HG03442 (cell line): Measurements from ENCODE around the gene RTP5.
A peak's percentile ranks its signal among the peaks of the same experiment; 100 is the strongest.
"Not testable (repeated sequence)": the region's sequence is repeated elsewhere in the genome, so short reads cannot be mapped to it uniquely, and the experiment has no call there.

Source experiments
- ATAC-seq: cut with Tn5 transposase; IDR thresholded peaks from one replicate; pipeline ENCODE4 v1.9.1; 2021; ENCODE audit warnings: mild to moderate bottlenecking, moderate library complexity; ENCODE audit not compliant: unreplicated experiment

Gene RTP5

DNA sequence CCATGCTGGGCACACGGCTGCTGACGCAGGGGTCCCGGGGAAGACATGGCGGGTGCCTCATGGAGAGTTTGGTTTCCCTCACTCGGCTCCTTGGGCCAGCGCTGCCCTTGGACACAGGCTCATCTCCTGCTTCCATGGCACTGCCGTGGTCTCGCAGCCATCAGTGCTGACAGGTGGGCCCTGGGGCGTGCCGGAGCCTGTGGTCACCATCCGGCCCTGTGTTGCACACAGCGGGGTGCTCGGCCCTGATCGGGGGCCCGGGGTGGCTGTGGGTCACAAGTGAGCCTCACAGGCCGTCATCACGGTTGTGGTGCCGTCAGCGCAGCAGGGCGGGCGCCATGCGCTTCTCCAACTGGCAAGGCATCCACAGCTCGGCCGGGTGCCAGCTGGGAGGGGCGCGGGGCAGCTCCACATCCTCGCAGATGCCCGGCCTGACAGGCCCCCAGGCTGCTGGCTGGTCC is 582 bp downstream of the RTP5 start:
- no peak for ATAC-seq

DNA sequence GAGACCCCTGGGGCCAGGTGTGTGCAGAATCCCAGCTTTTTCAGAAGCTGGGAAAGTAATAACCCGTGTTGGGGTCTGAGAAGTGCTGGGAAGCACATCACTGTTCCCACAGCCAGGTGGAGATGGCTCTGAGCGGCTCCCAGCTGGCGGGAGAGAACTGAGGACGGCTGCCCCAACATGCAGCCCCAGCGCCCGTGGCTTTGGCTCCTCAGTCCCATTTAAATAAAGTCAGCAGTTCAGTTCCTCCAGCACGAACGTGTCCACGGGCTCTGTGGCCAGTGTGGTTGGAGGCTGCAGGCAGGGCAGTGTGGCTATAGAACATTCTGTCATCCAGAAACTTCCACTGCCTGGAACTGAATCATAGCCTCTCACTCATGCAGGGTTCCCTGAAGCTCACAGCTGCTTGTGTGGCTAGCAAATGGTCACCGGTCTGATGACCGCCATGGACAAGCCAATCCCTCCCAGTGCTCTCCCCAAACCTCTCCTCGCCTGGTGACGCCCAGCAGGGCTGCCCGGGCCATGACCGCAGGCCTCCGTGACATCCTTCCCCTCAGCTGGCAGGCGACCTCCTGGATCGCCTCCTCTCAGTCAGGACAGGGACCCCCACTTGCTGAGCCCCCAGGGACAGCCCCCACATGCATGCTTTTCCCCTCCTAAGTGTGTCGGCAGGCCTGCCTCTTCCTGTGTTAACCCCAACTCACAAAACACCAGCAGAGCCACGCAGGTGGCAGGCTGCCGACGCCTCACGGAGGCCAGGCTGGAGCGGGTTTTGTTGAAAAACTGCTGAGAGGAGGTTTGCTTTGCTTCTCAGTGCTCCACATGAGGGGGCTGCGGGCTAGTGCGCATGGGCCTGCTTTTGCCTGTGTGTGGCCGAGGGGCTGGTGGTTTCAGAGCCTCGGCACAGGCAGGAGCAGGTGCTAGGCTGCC is 1.3 kb downstream of the RTP5 start:
- ATAC-seq, result no peak

DNA sequence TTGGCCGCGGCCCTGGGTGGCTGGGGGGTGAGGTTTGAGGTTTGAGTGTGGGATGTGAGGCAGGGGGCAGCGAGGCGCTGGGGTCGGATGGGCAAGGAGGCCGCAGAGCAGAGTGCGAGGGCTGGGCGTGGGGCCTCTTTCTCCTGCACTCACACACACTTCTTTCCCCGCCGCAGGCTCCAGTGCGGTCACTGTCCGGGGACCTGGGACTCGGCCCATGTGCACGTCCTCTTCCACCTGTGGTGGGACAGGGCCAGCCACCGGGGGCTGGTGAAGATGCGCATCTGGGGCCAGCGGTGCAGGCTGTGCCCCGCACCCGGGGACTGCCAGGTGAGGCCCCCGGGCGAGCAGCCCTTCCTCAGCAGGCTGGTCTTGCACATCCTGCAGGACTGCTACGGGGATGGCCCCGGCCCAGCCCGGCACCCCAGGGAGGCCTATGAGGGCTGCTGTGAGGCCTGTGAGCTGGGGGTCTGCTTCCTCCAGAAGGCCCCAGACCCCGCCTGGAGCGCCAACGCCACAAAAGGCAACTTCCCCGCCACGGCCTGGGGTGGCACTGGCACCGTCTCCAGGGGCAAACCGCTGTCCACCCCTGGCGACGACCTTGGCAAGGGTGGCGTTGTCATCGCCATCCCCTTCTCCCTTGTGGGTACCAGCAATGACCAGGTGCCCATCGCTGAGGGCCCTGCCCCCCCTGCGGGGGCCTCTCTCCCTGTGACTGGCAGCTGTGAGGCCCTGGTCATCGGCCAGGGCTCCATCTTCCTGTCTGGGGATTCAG is 2.2 kb downstream of the RTP5 start:
- ATAC-seq, result no peak

DNA sequence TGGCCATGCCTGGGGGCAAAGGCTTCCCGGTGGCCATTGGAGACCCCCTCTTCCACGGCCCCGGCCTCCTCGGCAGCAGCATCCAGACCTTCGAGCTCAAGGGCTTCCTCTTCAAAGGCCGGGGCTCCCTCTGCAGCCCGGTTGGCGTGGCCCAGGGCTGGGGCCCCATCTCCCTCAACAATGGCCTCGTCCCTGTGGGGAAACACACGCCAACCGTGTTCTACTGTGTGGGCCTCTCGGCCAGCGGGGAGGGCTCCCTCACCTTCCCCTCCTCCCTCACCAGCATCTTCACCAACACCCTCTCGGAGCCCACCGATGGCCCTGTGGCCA is 2.7 kb downstream of the RTP5 start:
- ATAC-seq, result no peak

DNA sequence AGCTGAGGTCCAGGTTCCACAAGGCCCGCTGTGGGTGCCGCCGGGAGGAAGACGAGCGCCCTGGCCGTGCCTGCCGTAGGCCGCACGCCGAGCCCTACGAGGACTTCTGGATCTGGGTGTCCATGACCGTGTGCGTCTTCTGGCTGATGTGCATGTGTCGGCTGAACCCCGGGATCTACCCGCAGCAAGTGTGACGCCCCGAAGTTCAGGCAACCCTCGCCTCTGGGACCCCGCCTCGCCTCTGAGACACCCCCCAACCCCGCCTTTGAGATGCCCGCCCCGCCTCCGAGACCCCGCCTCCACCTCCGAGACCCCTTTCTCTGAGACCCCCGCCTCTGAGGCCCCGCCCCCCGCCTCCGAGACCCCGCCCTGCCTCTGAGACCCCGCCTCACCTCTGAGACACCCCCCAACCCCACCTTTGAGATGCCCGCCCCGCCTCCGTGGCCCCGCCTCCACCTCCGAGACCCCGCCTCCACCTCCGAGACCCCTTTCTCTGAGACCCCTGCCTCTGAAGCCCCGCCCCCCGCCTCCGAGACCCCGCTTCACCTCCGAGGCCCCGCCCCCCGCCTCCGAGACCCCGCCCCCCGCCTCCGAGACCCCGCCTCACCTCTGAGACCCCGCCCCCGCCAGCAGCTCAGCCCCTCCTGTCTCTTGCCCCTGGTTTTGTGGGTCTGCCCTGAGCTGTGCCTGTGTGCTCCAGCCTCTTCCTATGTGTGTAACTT is 3.7 kb downstream of the RTP5 start:
- ATAC-seq, result no peak

DNA sequence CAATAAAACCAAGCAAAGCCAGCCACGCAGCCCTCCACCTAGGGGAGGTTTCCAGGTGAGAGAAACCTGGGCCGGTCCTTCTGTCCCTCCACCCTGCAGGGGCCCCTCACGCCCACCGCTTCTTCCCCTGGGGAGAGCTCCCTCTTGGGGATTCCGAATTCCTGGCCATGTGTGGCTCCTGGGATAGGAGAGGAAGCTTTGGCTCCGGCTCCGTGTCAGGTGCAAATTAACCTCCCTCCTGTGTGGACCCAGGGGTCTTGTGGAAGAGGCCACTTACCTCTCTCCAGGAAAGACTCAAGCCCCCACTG is 4.2 kb downstream of the RTP5 start:
- ATAC-seq, result no peak

DNA sequence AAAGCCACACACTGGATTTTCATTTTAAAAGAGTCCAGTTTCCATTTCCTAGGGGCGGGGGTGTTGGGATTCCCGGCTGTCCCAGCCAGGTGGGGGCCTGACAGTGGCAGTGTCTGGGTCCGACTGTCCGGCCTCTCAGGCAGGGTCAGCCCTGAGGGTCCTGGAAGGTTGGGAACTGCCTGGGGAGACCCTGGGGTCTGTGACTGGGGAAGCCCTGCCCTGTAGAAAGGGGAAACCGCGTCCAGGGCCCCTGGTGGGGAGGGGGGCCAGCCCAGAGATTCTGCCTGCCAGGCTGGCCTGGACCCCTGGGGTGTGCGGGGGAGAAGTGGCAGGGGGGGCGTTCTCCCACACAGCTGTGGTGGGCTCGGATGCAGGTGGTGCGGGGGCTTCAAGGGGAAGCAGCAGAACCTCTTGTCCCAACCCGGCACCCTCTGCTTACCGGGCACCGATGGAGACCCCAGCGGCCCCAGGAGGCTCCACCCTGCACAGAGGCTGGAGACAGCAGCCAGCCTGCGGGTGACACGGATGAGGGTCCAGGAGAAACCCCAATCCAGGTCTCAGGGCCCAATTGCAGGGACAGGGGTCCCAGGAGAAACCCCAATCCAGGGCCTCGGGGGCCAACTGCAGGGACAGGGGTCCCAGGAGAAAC is 4.9 kb downstream of the RTP5 start:
- no peak for ATAC-seq

DNA sequence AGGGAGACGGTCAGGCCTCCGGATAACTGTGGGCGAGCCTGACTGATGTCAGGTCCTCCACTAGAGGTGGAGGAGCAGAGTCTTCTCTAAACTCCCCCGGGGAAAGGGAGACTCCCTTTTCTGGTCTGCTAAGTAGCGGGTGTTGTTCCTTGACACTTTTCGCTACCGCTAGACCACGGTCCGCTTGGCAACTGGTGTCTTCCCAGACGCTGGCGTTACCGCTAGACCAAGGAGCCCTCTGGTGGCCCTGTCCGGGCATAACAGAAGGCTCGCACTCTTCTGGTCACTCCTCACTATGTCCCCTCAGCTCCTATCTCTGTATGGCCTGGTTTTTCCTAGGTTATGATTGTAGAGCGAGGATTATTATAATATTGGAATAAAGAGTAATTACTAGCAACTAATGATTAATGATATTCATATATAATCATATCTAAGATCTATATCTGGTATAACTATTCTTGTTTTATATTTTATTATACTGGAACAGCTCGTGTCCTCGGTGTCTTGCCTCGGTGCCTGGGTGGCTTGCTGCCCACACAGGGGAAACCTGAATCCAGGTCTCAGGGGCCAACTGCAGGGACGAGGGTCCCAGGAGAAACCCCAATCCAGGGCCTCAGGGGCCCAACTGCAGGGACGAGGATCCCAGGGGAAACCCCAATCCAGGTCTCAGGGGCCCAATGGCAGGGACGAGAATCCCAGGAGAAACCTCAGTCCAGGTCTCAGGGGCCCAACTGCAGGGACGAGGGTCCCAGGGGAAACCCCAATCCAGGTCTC is 6.4 kb downstream of the RTP5 start:
- not testable (repeated sequence) for ATAC-seq

DNA sequence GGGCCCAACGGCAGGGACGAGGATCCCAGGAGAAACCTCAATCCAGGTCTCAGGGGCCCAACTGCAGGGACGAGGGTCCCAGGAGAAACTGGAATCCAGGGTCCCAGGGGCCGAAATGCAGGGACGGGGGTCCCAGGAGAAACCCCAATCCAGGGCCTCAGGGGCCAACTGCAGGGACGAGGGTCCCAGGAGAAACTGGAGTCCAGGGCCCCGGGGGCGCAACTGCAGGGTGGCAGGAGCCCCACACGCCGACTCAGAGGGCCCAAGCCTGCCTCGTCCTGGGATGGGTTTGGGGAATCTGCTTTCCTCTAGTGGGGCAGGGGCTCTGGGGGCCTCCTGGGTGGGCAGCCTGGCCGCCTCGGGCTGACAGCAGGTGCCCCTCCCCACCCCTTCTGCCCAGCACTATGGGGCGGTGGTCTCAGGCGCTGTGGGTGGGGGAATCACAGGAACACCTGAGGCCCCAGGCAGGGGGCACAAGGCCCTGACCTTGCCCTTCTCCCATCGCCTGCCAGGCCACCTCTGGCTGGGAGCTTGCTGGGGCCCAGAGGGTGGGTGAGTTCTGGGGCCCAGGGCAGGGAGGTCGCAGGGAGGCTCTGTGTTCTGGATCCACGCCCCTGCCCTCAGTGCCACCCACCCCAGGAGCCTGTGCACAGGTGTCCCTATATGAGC is 7.1 kb downstream of the RTP5 start:
- no peak for ATAC-seq

DNA sequence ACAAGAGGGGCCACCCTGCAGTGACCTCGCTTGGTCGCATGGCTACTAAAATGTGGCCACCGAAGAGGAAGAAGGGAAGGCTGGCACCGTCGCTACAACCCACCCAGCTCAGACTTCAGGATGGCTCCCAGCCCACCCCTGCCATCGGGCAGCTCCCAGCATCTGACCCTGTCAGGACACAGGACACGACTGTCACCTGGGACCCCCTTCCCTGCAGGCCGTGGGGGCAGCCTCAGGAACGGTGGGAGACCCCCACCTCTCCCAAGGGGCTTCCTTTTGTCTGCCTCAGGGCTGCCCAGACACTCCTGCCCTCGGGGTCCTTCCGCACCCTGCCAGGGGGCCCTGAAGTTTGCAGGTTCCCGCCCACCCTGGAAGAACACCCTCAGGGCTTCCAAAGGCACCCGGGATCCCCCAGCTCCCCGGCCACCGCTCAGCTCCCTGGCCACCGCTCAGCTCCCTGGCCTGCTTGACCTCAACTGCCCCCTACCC is 7.7 kb downstream of the RTP5 start:
- ATAC-seq, result no peak

DNA sequence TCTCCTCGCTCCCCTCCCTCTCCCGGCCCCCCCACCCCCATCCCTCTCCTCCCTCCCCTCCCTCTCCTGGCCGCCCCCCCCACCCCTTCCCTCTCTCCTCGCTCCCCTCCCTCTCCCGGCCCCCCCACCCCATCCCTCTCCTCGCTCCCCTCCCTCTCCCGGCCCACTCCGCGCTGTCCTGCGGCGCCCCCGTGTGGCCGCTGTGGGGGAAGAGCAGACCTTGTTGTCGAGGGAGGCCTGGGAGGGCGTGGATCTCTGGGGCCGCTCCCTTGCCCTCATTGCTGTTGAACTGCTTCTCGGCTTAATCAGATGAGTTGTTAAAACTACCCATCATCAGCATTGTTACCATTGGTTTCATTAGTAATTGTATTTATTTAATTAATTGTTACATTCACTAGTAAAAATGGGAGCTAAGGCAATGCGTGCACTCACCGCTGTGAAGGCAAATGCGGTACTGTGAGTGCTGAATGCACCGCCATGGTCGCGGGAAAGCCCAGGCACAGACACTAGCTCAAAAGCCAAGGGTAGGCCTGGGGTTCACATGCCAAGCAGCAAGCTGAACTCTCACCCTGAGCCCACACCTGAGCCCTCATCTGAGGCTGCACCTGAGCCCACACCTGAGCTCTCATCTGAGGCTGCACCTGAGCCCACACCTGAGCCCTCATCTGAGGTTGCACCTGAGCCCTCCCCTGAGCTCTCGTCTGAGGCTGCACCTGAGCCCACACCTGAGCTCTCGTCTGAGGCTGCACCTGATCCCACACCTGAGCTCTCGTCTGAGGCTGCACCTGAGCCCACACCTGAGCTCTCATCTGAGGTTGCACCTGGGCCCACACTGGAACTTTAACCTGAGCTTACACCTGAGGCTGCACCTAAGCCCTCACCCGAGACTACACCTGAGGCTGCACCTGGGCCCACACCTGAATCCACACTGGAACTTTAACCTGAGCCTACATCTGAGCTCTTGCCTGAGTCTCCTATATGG is 8.8 kb downstream of the RTP5 start:
- ATAC-seq, result no peak

DNA sequence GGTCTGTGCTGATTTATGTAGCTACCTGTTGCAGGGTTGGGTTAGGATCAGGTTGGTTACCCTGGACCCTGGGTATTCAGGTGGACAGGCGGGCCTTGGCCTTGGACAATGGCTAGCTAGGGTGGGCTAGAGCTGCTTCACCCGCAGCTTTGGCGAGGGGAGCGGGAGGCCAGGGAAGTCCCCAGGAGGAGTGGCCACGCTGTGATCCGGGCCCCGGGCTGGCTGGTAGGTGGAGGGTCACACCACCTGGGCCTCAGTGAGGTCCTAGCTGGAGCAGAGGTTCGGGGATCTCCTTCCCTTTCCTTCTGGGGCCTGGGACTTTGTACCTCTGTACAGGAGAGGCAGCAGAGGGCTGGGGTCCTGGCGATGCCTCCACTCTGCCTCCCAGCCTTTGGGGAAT is 9.8 kb downstream of the RTP5 start:
- no peak for ATAC-seq

DNA sequence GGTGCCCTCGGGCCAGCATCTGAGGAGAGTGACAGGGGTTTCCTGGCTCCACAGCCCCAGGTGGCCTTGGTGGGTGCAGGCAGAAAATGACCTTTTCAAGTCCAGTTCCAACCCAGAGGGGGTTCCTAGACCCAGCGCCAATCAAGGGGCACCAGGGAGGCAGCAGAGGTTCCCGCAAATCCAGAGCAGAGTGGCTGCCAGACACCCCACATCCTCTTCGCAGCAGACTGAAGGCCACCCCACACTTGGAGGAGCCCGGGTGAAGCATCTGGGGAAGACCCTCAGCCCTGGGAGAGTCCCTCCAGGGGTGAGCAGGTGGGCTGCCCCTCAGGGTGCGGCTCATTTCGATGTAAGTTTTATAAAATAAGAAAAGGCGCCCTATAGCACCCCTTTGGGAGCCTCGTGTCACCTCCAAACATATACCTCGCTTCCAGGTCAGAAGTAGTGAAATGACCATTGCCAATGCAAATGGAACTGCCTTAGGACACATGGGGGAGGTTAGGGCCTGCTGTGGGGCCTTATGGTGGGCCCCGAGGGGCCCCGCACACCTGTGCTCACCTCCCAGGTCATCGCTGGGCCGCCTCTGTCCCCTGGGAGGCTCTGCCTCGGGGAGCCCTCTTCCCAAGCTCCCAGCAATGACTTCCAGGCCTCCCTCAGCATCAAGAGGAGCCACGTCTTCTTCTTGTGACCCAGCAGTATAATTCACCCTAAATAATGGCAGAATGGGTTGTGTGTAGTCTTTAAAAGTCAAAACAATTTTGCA is 11.0 kb downstream of the RTP5 start:
- no peak for ATAC-seq

DNA sequence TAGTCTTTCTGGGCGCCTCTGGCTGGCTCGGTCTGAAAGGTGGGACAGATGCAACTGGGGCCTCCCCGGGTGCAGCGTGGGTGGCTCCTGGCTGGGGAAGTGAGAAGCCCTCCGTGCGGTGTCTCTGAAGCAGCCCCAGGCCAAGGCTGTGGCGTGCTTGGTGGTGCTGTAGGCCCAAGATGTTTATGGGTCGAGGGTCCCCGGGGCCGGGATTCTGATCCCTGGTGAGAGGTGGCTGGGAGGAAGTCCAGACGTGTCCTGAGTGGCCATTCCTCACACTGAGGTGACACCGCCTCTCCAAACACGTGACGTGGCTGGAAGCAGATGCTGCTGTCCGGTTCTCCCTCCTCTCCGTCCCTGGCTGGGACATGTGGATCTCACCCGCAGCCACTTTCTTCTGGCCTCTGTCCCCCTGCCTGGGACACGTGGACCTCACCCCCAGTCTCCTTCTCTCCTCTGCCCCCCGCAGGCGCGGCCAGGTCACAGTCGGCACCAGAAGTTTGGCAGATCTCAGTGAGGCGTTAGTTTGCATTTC is 12.6 kb downstream of the RTP5 start:
- ATAC-seq, result peak; percentile 63

DNA sequence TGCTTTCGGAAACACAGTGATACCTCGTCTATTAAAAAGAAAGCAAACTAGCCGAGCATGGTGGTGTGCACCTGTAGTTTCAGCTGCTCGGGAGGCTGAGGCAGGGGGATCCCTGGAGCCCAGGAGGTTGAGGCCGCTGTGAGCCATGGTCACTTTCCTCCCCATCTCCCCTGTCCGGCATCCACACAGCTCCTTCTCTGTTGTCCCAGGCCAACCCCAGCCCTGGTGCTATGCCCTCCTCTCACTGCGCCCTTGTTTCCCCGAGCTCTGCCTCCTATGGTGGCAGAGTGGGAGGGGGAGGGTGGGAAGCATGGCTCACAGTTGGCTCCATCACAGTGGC is 15.4 kb downstream of the RTP5 start:
- ATAC-seq, result no peak

DNA sequence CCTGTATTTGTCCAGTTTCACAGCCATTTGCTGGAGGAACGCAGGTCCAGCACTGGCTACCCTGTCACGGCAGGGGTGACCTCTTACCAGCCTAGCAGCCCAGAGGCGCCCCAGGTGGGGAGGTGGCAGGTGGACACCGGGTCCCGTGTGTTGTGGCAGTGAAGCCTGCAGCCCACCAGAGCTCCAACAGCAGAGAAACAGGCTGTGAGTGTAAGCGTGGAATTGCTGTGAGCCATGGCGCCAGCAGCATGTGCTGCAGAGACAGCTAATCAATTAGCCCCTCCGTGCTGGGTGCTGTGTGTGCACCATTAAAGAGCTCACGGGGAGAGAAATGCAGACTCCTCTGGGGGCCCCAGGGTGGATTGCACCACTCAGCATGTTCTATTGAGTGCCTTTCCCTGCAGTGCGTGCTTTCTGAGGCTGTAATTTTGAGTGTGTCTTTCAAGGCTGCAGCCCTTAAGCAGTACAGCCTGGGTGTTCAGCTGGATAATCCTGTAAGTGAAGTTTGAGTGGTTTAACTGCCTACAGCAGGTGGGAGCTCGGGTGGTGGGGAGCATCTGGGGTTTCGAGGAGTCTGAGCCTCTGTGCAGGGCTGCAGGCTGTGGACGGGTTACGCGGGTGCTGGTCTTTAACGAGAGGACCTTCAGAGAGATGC is 15.9 kb downstream of the RTP5 start:
- ATAC-seq, result no peak

DNA sequence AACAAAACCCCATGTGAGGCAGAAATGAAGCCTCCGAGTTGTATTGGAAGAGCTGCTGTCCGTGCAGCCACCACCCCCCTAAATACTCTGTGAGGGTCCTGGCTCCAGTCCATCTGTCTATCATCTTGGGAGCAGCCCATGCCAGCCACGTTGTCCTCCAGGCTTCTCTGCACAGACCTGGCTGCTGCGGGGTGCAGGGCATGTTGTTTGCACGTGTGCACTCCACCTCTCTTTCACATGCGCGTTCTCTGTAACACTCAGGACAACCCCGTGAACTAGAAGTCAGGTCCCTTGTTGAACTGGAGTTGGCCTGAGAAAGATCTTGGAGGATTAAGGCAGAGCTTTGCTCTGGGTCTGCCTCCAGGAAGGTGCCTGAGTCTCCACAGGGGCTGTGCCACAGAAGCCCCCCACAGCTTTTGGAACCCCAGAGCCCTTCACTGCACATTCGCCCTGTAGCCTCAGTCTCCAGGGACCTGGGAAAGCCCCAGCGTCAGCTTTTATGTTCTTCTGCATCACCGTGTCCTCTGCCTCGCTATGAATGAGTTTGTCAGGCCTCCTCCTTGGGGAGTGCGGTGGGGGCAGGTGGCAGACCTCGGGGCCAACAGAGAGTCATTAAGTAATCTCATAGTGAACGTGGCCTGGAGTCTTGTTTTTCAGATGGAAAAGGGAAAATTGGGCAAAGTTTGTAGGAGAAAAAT is 16.6 kb downstream of the RTP5 start:
- ATAC-seq, result no peak
